Neuron (in vitro differentiated cells): ENCODE results near the gene TMEM250.

Experiments used
- H2AFZ ChIP-seq: one replicate; pipeline ENCODE4 v1.6.1; 2013; ENCODE audit warnings: low read depth, mild to moderate bottlenecking, inconsistent platforms, low read length, moderate library complexity
- H3K27me3 ChIP-seq: one replicate; pipeline ENCODE4 v1.6.1; 2013; ENCODE audit warnings: low read length; ENCODE audit not compliant: insufficient read depth
- H3K36me3 ChIP-seq: one replicate; pipeline ENCODE4 v1.6.1; 2013; ENCODE audit warnings: low read length; ENCODE audit not compliant: insufficient read depth
- H3K4me1 ChIP-seq: one replicate; pipeline ENCODE4 v1.6.1; 2013; ENCODE audit warnings: low read length; ENCODE audit not compliant: insufficient read depth
- H3K4me3 ChIP-seq: 2 replicates; pipeline ENCODE4 v1.5.1; 2013; ENCODE audit warnings: mild to moderate bottlenecking, low read length, moderate library complexity
- H3K9me3 ChIP-seq: one replicate; pipeline ENCODE4 v1.6.1; 2013; ENCODE audit warnings: low read length

The TMEM250 gene

DNA sequence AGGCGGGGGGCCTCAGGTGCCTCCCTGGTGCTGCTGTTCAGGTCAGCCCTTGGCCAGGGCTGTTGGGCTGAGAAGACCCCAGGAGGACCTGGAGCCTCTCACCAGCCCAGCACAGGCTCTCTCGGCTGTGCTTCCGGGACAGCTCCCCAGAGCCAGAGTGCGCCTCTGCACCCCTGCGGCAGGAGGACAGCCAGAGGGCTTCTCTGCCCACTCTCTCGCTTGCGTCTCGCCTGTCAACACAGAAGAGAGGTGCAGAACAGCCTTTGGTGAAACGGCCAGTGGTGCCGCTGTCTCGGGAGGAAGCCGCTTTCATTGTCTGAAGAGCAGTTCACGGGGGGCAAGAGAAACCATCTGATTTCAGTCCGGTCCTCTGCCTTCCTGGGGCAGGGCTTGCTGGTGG, 19.8 kb downstream of the TMEM250 start:
- Histone ChIP-seq H2AFZ (no peak overlapping the region), H3K27me3 (peaks cover 10% of the 10 kb centered on the region), H3K9me3 (no peaks in the 10 kb centered on the region), H3K4me3 (no peak overlapping the region), H3K36me3 (no peaks in the 10 kb centered on the region), H3K4me1 (peaks cover 23% of the 10 kb centered on the region)

DNA sequence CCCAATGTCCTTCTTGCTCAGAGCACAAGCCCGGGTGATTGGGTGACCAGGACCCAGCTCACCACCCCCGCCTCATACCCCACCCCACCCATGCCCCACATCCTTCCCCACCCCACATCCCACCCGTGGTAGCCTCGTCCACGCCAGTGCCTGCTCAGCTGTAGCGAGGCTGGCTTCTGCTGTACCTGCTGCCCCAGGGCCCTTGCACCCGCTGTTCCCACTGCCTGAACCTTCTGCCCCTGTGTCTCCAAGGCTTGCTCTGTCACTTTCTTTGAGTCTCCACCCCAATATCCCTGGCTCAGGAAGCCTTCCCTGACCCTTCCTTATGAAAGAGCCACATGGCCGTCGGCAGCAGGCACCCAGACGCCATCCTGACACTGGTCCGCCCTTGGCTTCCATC, 20.5 kb downstream of the TMEM250 start:
- no peak overlapping the region for H3K4me3 ChIP-seq
- H3K4me1 ChIP-seq: peaks cover 20% of the 10 kb centered on the region
- H2AFZ ChIP-seq: no peak overlapping the region
- H3K27me3 ChIP-seq: peaks cover 4% of the 10 kb centered on the region
- no peaks in the 10 kb centered on the region for H3K9me3 ChIP-seq
- H3K36me3 ChIP-seq: no peaks in the 10 kb centered on the region

DNA sequence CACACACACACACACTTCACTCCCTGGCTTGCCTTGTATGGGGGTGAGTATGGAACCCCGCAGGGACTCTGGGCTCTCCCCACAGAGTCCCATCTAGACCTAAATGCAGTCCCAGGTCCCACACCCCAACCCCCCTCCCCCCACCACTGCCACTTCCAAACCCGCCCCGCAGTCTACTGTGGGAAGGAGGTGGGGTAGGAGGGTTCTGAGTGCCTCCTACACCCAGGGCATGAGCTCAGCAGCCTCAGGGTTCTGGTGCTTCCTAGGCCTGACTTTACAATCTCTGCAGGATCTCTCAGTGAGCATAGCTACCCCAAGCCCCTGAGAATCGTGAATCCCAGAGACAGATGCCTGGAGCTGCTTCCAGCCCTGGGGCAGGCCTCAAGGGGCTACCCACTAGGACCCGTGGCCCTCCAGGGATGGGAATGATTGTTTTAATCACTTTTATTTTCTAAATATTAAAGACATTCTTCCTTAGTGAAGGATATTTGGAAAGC, 22.1 kb downstream of the TMEM250 start:
- no peak overlapping the region for H3K4me3 ChIP-seq
- no peak overlapping the region for H2AFZ ChIP-seq
- peaks cover 3% of the 10 kb centered on the region for H3K27me3 ChIP-seq
- H3K9me3 ChIP-seq: no peaks in the 10 kb centered on the region
- no peaks in the 10 kb centered on the region for H3K36me3 ChIP-seq
- H3K4me1 ChIP-seq: peaks cover 20% of the 10 kb centered on the region

DNA sequence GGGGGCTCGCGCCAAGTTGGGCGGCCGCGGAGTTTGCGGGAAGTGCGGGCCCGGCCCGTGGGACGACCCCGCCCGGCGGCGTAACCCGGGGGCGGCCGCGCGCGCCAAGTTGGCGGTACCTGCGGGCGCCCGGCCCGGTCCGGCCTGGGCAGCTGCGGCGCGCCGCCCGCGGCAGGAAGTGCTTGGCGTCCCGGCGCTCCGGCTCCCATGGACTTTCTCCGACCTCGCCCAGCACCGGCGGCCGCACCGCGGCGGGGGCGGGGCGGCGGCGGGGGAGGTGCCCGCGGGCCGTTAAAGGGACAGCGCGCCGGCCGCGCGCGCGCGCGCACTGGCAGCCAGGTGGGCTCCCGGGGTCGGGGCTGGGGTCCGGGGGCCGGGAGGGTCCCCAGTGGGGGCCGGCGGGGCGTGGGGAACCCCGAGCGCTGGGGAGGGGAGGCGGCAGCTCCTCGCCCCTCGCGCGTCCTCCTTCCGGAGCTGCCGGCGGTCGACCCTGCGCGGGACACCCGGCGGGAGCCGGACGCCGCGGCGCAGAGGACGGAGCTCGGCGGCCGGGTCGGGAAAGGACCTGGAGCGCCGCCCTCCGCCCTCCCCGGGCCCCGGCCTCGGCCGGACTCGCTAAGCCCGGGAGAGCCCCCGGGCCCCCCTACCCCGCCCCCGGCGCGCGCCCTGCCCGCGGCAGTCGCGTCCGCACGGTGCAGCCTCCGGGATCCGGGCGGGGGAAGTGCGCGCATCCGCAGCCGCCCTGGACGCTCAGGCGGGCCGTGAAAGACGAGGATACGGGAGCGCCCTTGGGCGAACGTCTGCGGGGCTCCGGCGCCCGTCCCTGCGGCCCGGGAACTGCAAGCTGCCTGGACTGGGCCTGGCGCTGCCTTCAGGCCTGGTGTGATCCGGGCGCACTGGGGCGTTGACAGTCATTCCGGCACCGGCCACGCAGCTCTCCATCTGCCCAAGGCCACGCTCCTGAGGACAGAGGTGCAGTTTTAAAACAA, 23.3 kb downstream of the TMEM250 start, which contains the start of gene NACC2:
NACC2 (minus strand) TSS at position 220 of the 989 bp plus-strand sequence. CDS start 44,768 bp downstream, outside the sequence.
- no peaks in the 10 kb centered on the region for H3K9me3 ChIP-seq
- H3K36me3 ChIP-seq: no peaks in the 10 kb centered on the region
- H3K27me3 ChIP-seq: peaks cover 3% of the 10 kb centered on the region
- peaks cover 13% of the 10 kb centered on the region for H3K4me1 ChIP-seq
- H2AFZ ChIP-seq: no peak within 1 kb of the TSS
- H3K4me3 ChIP-seq: peak within 1 kb of the TSS; percentile 48

DNA sequence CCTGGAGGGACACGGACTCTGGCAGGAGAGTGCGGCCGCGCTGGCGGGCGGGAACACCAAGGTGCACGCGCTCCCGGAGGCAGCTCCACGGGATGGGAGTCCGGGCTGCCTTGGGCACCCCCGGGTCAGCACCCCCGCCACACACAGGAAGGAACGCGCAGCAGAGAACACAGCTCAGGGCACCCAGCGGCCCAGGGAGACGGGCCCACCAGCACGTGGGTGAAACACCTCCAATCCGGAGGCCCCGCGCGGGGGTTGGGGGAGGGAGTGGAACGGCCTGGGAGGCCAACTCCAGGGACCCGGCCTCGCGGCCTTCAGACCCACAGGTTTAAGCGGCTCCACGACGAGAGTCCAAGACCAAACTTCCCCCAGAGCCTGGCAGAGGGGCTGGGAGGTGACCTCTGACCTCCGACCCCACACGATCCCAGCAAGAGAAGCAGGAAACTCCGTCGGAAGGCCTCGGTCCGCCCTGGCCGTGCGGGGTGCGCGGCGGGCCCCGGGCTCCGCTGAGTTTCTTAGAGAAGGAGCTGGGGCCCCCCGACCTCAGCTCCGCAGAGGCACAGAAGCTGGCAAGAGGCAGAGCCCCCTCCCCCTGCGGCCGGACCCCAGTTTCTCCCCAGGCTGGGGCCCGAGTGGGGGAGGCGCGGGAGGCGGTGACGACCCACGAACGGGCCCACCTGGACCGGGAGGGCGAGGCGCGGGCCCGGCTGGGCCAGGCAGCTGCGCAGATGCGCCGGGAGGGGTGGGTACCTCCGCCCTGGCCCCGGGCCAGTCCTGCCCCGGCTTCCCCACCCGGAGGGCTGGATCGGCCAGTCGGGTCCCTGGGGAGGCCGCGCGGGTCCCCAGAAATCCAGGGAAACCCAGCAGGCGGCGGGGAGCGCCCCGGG, 24.4 kb downstream of the TMEM250 start:
- Histone ChIP-seq H3K4me1 (peaks cover 16% of the 10 kb centered on the region), H3K36me3 (no peaks in the 10 kb centered on the region), H3K9me3 (no peaks in the 10 kb centered on the region), H3K27me3 (peaks cover 3% of the 10 kb centered on the region), H3K4me3 (peak overlapping the region; percentile 48), H2AFZ (no peak overlapping the region)

DNA sequence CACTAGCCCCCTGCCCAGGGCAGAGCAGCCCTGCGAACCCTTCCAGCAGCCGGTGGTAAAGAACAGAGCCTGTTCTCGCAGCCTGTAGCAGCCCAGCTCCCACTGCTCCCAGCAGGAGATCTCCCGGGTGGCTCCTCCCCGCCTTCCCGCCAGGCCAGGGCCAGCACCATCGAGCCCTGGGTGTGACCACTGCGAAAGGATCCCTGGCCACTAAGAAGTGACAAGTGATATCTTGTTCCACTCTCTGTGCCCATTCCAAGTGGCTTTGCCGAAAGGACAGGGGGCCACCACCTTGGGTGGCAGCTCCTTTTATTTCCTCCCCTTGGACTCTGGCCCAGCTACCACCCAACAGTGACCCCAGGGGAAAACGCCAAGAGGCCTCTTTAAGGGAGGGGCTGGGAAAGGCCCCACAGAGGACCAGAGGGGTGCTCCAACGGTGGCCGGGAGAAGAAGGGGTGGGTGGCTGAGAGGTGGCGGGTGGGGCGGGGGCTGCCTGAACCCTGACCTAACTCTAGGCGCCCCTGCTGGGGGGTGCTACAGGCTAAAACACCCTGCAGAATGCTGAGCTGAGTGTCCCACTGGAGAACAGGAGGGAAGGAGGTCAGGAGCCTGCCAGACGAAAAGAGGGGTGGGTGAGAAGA, 25.2 kb downstream of the TMEM250 start:
- no peak overlapping the region for H2AFZ ChIP-seq
- H3K27me3 ChIP-seq: peaks cover 3% of the 10 kb centered on the region
- H3K36me3 ChIP-seq: no peaks in the 10 kb centered on the region
- no peaks in the 10 kb centered on the region for H3K9me3 ChIP-seq
- peak overlapping the region; percentile 48 for H3K4me3 ChIP-seq
- H3K4me1 ChIP-seq: peaks cover 17% of the 10 kb centered on the region

DNA sequence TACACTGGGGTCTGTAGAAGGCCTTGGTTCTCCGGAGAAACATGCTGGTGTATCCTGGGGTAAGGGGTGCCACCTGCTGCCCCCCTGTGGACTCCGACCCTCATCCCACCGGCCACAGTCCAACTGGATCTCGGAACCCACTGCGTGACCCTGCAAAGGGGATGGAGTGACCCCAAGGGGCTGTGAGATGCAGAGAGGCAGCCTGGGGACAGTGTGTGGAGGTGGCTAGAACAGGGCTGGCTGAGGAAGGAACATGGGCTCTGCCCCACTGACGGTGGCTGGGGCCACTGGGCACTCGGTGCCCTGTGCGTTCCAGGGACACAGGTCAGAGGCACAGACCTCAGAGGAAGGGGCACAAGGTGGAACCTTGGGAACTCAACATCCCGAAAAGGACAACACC, 25.9 kb downstream of the TMEM250 start:
- H3K4me3 ChIP-seq: no peak overlapping the region
- H2AFZ ChIP-seq: no peak overlapping the region
- peaks cover 17% of the 10 kb centered on the region for H3K4me1 ChIP-seq
- peaks cover 3% of the 10 kb centered on the region for H3K27me3 ChIP-seq
- no peaks in the 10 kb centered on the region for H3K9me3 ChIP-seq
- H3K36me3 ChIP-seq: no peaks in the 10 kb centered on the region

DNA sequence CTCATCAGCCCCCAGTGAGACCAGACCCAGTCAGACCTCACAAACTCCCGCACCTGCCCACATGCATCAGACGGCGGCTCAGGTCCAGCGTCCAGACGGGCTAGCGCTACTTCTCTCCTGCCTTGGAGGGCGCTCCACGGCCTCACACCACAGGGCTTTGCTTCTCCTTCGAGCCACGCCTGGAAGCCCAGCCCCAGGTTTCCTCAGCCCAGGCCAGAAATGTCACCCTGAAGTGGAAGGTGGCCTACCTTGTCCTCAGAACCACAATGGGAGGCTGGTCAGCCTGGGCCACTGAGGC, 26.4 kb downstream of the TMEM250 start:
- Histone ChIP-seq H3K36me3 (no peaks in the 10 kb centered on the region), H3K9me3 (no peaks in the 10 kb centered on the region), H2AFZ (no peak overlapping the region), H3K4me1 (peaks cover 17% of the 10 kb centered on the region), H3K4me3 (no peak overlapping the region), H3K27me3 (peaks cover 3% of the 10 kb centered on the region)

DNA sequence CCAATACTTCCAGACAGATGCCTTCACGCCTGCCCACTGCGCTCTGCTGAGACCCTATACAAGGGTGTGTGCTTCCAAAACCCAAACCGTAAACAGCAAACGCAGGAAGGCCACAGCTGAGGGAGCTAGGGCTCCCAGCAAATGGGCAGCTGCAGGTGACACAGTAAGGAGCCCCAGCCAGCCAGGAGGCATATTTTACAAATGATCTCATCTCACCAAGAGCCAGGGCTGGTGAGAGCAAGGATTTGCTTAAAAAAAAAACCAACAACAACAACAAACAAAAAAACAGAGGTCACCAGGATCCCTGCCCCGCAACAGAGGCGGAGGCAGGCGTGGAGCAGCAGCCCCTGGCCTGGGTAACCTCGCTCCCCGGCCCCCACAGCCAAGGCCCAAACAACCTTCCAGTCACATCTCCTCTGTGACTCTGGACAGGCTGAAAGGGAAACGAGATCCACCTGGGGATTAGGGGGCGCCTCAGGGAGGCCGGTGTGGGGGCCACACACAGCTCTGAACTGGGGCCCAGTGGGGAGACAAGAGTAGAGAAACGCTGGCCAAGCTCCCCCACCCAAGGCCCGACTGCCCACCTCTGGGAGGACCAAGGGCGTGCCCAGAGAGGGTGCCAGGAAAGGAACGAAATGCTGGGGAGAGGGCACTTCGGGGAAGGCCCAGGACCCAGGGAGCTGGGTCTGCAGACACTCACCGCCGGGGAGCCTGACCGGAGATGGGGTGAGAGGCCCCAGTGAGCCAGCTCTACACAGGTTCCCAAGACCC, 26.9 kb downstream of the TMEM250 start:
- Histone ChIP-seq H3K36me3 (no peaks in the 10 kb centered on the region), H3K4me1 (peaks cover 17% of the 10 kb centered on the region), H3K27me3 (peaks cover 3% of the 10 kb centered on the region), H3K9me3 (no peaks in the 10 kb centered on the region), H3K4me3 (no peak overlapping the region), H2AFZ (no peak overlapping the region)

DNA sequence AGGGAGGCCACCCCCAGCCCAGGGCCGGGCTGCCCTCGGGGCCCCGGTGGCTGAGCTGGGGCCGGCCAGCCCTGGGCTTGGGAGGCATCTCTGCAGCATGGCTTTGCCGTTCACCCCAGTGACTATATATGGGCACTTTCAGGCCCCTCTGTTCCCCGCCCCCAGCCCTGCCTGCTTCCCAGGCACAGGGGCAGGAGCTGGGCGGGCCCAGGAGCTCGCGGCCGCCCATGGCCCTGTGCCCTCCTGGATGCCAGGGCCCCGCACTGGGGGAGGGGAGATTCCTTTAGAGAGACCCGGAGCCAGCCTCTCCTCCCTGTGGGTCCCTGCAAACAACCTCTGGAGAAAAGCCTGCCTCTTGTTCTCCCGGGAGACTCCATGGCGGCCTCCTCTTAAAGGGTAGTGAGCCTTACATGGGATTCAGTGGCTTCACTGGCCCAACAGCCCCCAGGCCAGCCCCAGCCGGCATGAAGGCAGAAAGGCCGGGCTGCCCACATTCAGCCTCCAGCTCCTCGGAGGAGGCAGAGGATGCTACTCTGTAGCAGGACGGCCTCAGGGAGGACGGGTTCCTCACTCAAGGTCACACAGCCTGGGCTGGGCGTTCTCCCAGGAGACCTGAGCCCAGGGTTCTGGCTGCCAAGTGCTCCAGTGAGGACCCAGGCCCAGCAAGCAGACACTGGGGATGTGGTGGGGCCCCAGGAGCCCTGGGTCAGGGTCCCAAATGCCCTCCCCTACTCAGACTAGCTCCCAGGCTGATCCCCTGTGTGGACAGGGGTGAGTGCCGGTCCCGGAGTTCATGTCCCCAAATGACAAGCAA, 27.7 kb downstream of the TMEM250 start:
- Histone ChIP-seq H3K36me3 (no peaks in the 10 kb centered on the region), H3K4me1 (peaks cover 15% of the 10 kb centered on the region), H3K27me3 (peaks cover under 1% of the 10 kb centered on the region), H2AFZ (no peak overlapping the region), H3K4me3 (no peak overlapping the region), H3K9me3 (no peaks in the 10 kb centered on the region)

DNA sequence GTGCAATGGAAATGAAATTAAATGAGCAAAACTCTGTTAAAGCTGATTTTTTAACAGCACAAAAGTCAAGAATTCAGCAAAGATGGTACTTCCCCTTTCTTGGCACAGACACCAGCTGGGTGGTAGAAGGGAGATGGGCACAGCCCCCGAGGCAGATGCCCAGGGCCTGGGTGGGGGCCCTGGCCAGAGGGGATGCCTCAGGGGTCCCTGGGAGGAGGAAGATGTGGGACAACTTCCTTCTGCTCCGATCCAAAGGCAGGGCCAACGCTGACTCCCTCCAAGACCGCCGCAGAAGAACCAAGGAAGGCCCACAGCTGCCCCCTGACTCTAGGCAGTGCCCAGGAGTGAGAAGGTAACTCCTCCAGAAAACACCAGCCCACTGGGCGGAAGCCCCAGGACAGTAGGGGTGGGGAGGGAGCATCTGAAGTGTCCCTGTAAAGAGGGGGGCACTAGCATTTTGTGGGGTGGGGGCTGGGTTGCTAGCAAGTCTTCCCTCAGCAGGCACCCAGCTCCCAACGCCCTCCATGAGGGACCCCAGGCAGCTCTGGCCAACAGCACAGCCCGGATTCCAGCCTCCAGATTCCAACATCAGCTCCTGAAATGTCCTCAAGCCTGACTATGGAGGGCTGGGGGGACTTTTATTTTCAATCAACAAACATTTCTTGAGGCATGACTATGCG, 28.5 kb downstream of the TMEM250 start:
- Histone ChIP-seq H3K4me1 (peaks cover 15% of the 10 kb centered on the region), H3K4me3 (no peak overlapping the region), H3K27me3 (no peaks in the 10 kb centered on the region), H3K9me3 (no peaks in the 10 kb centered on the region), H2AFZ (no peak overlapping the region), H3K36me3 (no peaks in the 10 kb centered on the region)
